GM19452 (cell line): ENCODE measurements around the gene VWA5A.
"Not testable (repeated sequence)": the region's sequence is repeated elsewhere in the genome, so short reads cannot be mapped to it uniquely, and the experiment has no call there.

ENCODE experiments used
- ATAC-seq: cut with Tn5 transposase; IDR thresholded peaks from one replicate; pipeline ENCODE4 v1.9.1; 2021; ENCODE audit not compliant: unreplicated experiment

VWA5A gene

GRCh38 chr11:124090996-124091395 is 24.3 kb upstream of the VWA5A start:
- ATAC-seq, result no peak

- no peak for ATAC-seq
Measured at GRCh38 chr11:124093330-124093729, 21.9 kb upstream of the VWA5A start.

GRCh38 chr11:124094731-124095130 is 20.5 kb upstream of the VWA5A start:
- no peak for ATAC-seq

- no peak for ATAC-seq
Measured at GRCh38 chr11:124096364-124096763, 18.9 kb upstream of the VWA5A start.

- ATAC-seq, result no peak
Measured at GRCh38 chr11:124098141-124098540, 17.1 kb upstream of the VWA5A start.

- no peak for ATAC-seq
Measured at GRCh38 chr11:124101737-124102136, 13.5 kb upstream of the VWA5A start.

- no peak for ATAC-seq
Measured at GRCh38 chr11:124108156-124108555, 7.1 kb upstream of the VWA5A start.

- no peak for ATAC-seq
Measured at GRCh38 chr11:124109377-124109776, 5.9 kb upstream of the VWA5A start.

- ATAC-seq, result no peak
Measured at GRCh38 chr11:124110201-124110600, 5.0 kb upstream of the VWA5A start.

- ATAC-seq, result no peak
Measured at GRCh38 chr11:124113890-124114289, 1.4 kb upstream of the VWA5A start.

GRCh38 chr11:124115782-124116616 is 749 bp downstream of the VWA5A start:
- peak; percentile 26 for ATAC-seq

GRCh38 chr11:124119103-124119502 is 3.9 kb downstream of the VWA5A start:
- no peak for ATAC-seq

- ATAC-seq, result no peak
Measured at GRCh38 chr11:124120891-124121290, 5.6 kb downstream of the VWA5A start.

- ATAC-seq, result no peak
Measured at GRCh38 chr11:124122123-124122522, 6.9 kb downstream of the VWA5A start.

GRCh38 chr11:124123622-124124021 is 8.4 kb downstream of the VWA5A start:
- no peak for ATAC-seq

- not testable (repeated sequence) for ATAC-seq
Measured at GRCh38 chr11:124127134-124127533, 11.9 kb downstream of the VWA5A start.

GRCh38 chr11:124143034-124143433 is 27.8 kb downstream of the VWA5A start:
- no peak for ATAC-seq

- ATAC-seq, result no peak
Measured at GRCh38 chr11:124147951-124148350, 32.7 kb downstream of the VWA5A start.

- no peak for ATAC-seq
Measured at GRCh38 chr11:124150684-124151083, 35.4 kb downstream of the VWA5A start.

GRCh38 chr11:124152770-124153407 is 37.6 kb downstream of the VWA5A start:
- ATAC-seq, result no peak

- ATAC-seq, result no peak
Measured at GRCh38 chr11:124153821-124154220, 38.6 kb downstream of the VWA5A start.

GRCh38 chr11:124159481-124159880 is 44.2 kb downstream of the VWA5A start:
- ATAC-seq, result no peak
